HepG2 (cell line): ENCODE data around the gene SLC5A10. TPM values are rescaled to one million over a fixed set of nuclear protein-coding genes. Genes with fewer than 3 reads are reported as not detected.

Experiments used
- ARID4A ChIP-seq: sonication (generic); formaldehyde crosslinking; IDR thresholded peaks from 2 replicates; pipeline ENCODE4 v1.5.0; 2020; ENCODE audit warnings: mild to moderate bottlenecking, missing genetic modification reagents, borderline replicate concordance
- ATF4 ChIP-seq, 2 experiments: fragments of 450-650 bp in 1 of 2; sonication (generic) in 1 of 2; formaldehyde crosslinking; IDR thresholded peaks; 2 replicates each; pipeline versions ENCODE4 v1.5.0 to v1.8.0; 2020 to 2022; ENCODE audit warnings: mild to moderate bottlenecking in 1 of 2, missing genetic modification reagents in 1 of 2
- HOXD1 ChIP-seq: sonication (generic); formaldehyde crosslinking; IDR thresholded peaks from 2 replicates; pipeline ENCODE4 v1.5.0; 2020; ENCODE audit warnings: missing genetic modification reagents
- TEAD3 ChIP-seq: optimal IDR thresholded peaks from 2 replicates; pipeline ENCODE3; 2016; ENCODE audit warnings: borderline replicate concordance
- THAP11 ChIP-seq: IDR thresholded peaks from 2 replicates; pipeline ENCODE4 v1.6.1; 2016; ENCODE audit warnings: missing biosample characterization, missing genetic modification reagents
- ZFP41 ChIP-seq: sonication (generic); formaldehyde crosslinking; IDR thresholded peaks from 2 replicates; pipeline ENCODE4 v1.4.0; 2020; ENCODE audit warnings: mild to moderate bottlenecking, missing genetic modification reagents, borderline replicate concordance
- ZNF510 ChIP-seq: sonication (generic); formaldehyde crosslinking; IDR thresholded peaks from 2 replicates; pipeline ENCODE4 v1.4.0; 2020; ENCODE audit warnings: low read depth, mild to moderate bottlenecking, missing genetic modification reagents
- ZNF703 ChIP-seq: sonication (generic); formaldehyde crosslinking; IDR thresholded peaks from 2 replicates; pipeline ENCODE4 v1.5.1; 2020; ENCODE audit warnings: missing genetic modification reagents, mild to moderate bottlenecking, moderate library complexity, borderline replicate concordance
- ZNF788 ChIP-seq: sonication (generic); formaldehyde crosslinking; IDR thresholded peaks from 2 replicates; pipeline ENCODE4 v1.5.0; 2020; ENCODE audit warnings: mild to moderate bottlenecking, missing genetic modification reagents, borderline replicate concordance
- ZNF800 ChIP-seq: sonication (generic); formaldehyde crosslinking; IDR thresholded peaks from 2 replicates; pipeline ENCODE4 v1.4.0; 2020; ENCODE audit warnings: missing genetic modification reagents
- polyA plus RNA-seq, 8 experiments: library from polyadenylated mRNA; depleted of rRNA in 3 of 8; stranded (reverse) in 7 of 8; unstranded in 1 of 8; fragments of >200 nt; fragmentation: Illumina TruSeq in 4 of 8; extraction: Trizol in 4 of 8; gene quantifications; 2 replicates each; pipeline versions ENCODE4 v1.2.1 to v1.2.3, GENCODE V29; 2011 to 2016; ENCODE audit warnings: low read depth in 4 of 8, missing spikeins in 1 of 8, mixed read lengths in 1 of 8; ENCODE audit not compliant: insufficient read depth in 1 of 8
- total RNA-seq, 5 experiments: library from RNA; depleted of rRNA; stranded (reverse); fragments of >200 nt; fragmentation: Illumina TruSeq; extraction: Trizol; gene quantifications; 2 replicates each; pipeline ENCODE4 v1.2.3, GENCODE V29; 2016; ENCODE audit warnings: low read depth in 1 of 5
- TF ChIP-seq, protein P1 (sequence below): IDR thresholded peaks from 2 replicates; pipeline ENCODE4 v1.6.1; 2012; ENCODE audit warnings: inconsistent platforms
- TF ChIP-seq, protein P2 (sequence below): IDR thresholded peaks from 2 replicates; pipeline ENCODE4 v1.6.1; 2018; ENCODE audit warnings: missing genetic modification reagents, mild to moderate bottlenecking, missing compliant biosample characterization

Gene SLC5A10
- total and polyA plus RNA-seq, 2 of the 13 experiments (the other 11 are each of a cell fraction or from before 2014, with no cell fraction given) = 0.05 TPM; not detected in 1

GRCh38 chr17:19003543-19004420 lies 51.8 kb downstream of the SLC5A10 start (continued):
- TF ChIP-seq ARID4A (CRISPR knock-in tag) (peak; percentile 63; the same call in 1 of the 2 replicates), ZNF788 (CRISPR knock-in tag) (0 out of 2 replicates have a peak, but pooled peaks have one; percentile 46), ZNF800 (CRISPR knock-in tag) (peak; percentile 47; the same call in 1 of the 2 replicates), ZFP41 (CRISPR knock-in tag) (no peak), ZNF510 (CRISPR knock-in tag) (no peak), HOXD1 (CRISPR knock-in tag) (peak; percentile 34; the same call in 1 of the 2 replicates), ATF4 (CRISPR knock-in tag; IDR thresholded peaks at IDR 0.05) (no peak), ZNF703 (0 out of 2 replicates have a peak, but pooled peaks have one; percentile 45), TEAD3 (CRISPR knock-in tag) (peak; percentile 12), THAP11 (CRISPR knock-in tag) (0 out of 2 replicates have a peak, but pooled peaks have one; percentile 37)
- TF ChIP-seq, protein P1, sequence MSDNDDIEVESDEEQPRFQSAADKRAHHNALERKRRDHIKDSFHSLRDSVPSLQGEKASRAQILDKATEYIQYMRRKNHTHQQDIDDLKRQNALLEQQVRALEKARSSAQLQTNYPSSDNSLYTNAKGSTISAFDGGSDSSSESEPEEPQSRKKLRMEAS = no peak; the same call in none of the 2 replicates
- TF ChIP-seq, protein P2, sequence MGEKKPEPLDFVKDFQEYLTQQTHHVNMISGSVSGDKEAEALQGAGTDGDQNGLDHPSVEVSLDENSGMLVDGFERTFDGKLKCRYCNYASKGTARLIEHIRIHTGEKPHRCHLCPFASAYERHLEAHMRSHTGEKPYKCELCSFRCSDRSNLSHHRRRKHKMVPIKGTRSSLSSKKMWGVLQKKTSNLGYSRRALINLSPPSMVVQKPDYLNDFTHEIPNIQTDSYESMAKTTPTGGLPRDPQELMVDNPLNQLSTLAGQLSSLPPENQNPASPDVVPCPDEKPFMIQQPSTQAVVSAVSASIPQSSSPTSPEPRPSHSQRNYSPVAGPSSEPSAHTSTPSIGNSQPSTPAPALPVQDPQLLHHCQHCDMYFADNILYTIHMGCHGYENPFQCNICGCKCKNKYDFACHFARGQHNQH (CRISPR knock-in tag) = no peak
